ENCODE results near the gene BCL6. TPM values are rescaled to one million over a fixed set of nuclear protein-coding genes. Genes with fewer than 3 reads are reported as not detected.

The BCL6 gene
- total and polyA plus RNA-seq, 9 of the 15 experiments (the other 6 are each of a cell fraction or from before 2014, with no cell fraction given), result 0.08 to 3.5 (median 1.6) TPM

- BruUV-seq (replicated peaks), result no TSS peak
- Histone ChIP-seq H4K20me1 (replicated peaks; ENCODE audit: control insufficient read depth, insufficient read depth, low read length) (no peaks in the 10 kb centered on the region), H3K4me1 (replicated peaks in 1 of 2; ENCODE audit: control insufficient read depth in 2 of 2, insufficient read depth in 2 of 2, low read length in 2 of 2) (peaks cover 0 to 4% of the 10 kb centered on the region in 2 experiments; a peak in 1 of 5 replicates), H2AFZ (ENCODE audit: low read depth, low read length) (no peak overlapping the region), H3K79me2 (ENCODE audit: control insufficient read depth, insufficient read depth, low read length) (no peaks in the 10 kb centered on the region), H3K9ac (ENCODE audit: insufficient read depth in 1 of 2, low read depth in 2 of 2, low read length in 2 of 2) (no peak overlapping the region), H3K9me1 (ENCODE audit: control insufficient read depth, insufficient read depth, low read length) (no peaks in the 10 kb centered on the region), H3K27ac (ENCODE audit: extremely low read depth, low read depth, low read length) (no peak overlapping the region), H3K9me3 (replicated peaks; ENCODE audit: control insufficient read depth, insufficient read depth, low read depth, low read length) (no peaks in the 10 kb centered on the region), H3K4me2 (ENCODE audit: insufficient read depth, low read length) (no peak overlapping the region), H3K4me3 (no peak overlapping the region), H3K27me3 (ENCODE audit: control insufficient read depth in 2 of 2, insufficient read depth in 2 of 2, low read length in 2 of 2) (no peaks in the 10 kb centered on the region), H3K36me3 (ENCODE audit: control insufficient read depth, insufficient read depth, low read length) (no peaks in the 10 kb centered on the region)
- WGBS (ENCODE audit: insufficient coverage, low coverage, missing lambda C conversion rate), result 0% methylated on average over 1 of the region's 1 CpG
- TF ChIP-seq ZNF589 (CRISPR knock-in tag; IDR thresholded peaks at IDR 0.05; ENCODE audit: low read depth), result no peak
- no peak for TF ChIP-seq ZNF717 (CRISPR knock-in tag; IDR thresholded peaks at IDR 0.05)
- no peak for TF ChIP-seq CC2D1A (IDR thresholded peaks at IDR 0.05)
- no peak for TF ChIP-seq ZNF57 (CRISPR knock-in tag; IDR thresholded peaks at IDR 0.05)
- no peak for TF ChIP-seq STAG1 (CRISPR knock-in tag; IDR thresholded peaks at IDR 0.05; ENCODE audit: borderline replicate concordance)
- TF ChIP-seq PPARD (CRISPR knock-in tag; IDR thresholded peaks at IDR 0.05), result no peak
- no peak for TF ChIP-seq RBM17 (IDR thresholded peaks at IDR 0.05; ENCODE audit: borderline replicate concordance, low read depth, low read length)
- TF ChIP-seq ATF1 (CRISPR knock-in tag; IDR thresholded peaks at IDR 0.05), result no peak
- no peak for TF ChIP-seq ATF1 (tag; IDR thresholded peaks at IDR 0.05)
- no peak for TF ChIP-seq ZBTB43 (CRISPR knock-in tag; IDR thresholded peaks at IDR 0.05)
- TF ChIP-seq RBM15 (IDR thresholded peaks at IDR 0.05; ENCODE audit: insufficient read depth, low read length), result no peak
- no peak for TF ChIP-seq TFAM (CRISPR knock-in tag; conservative IDR thresholded peaks at IDR 0.05)
- no peak for TF ChIP-seq NFIC (IDR thresholded peaks at IDR 0.05)
- no peak for TF ChIP-seq MNT (conservative IDR thresholded peaks at IDR 0.05)
- no peak for TF ChIP-seq ZFPM2 (CRISPR knock-in tag; IDR thresholded peaks at IDR 0.05)
- no peak for TF ChIP-seq SIN3A (IDR thresholded peaks at IDR 0.05; ENCODE audit: borderline replicate concordance in 2 of 2, control insufficient read depth in 1 of 2, low read depth in 2 of 2, low read length in 2 of 2)
- TF ChIP-seq SETDB1 (IDR thresholded peaks at IDR 0.05; ENCODE audit: low read length), result no peak
- no peak for TF ChIP-seq SMARCE1 (IDR thresholded peaks at IDR 0.05)
- TF ChIP-seq MCM7 (IDR thresholded peaks at IDR 0.05), result no peak
- no peak for DNase-seq (ENCODE audit: extremely low read depth in 1 of 4, low spot score in 3 of 4)
- ChIA-PET CTCF (ENCODE audit: low intra/inter-chr PET ratio) (interaction anchor here (0.7 to 5.2 kb wide), 3 partner anchors 53 to 458 kb away, joined by 3 to 147 read pairs (median 24); no protein-coding TSS in a partner anchor), POLR2A (no interaction called here)
- no peak for ATAC-seq
- in situ Hi-C loops (cut with MboI), result loop anchor here (5.0 kb wide), 2 partner anchors 360 to 450 kb away; no protein-coding TSS in a partner anchor
- intact Hi-C loops (cut with micrococcal nuclease), result loop anchor here (2.0 kb wide), 1 partner anchor 247 kb away; no protein-coding TSS in a partner anchor
- FAIRE-seq, result no peak
Measured at GRCh38 chr3:187677604-187678003, 67.7 kb downstream of the BCL6 start.
